ENCODE measurements around the gene SPTAN1.

GRCh38 chr9:128505414-128505765, 47.0 kb upstream of the SPTAN1 start:
- TF ChIP-seq EZH2 (IDR thresholded peaks at IDR 0.05; ENCODE audit: borderline replicate concordance, low read length) (no peak), CTCF (IDR thresholded peaks at IDR 0.05; ENCODE audit: low read length) (no peak)

Data from OCI-LY1 (cell line).